LNCaP clone FGC (cell line): Measurements from ENCODE around the gene ADGRL3.

Experiments
- DNase-seq: peaks from one replicate; pipeline ENCODE4 v3.0.0-alpha.2; 2011; ENCODE audit warnings: low read depth
- H3K4me3 ChIP-seq: 2 replicates; pipeline ENCODE4 v1.5.1; 2011; ENCODE audit warnings: mild to moderate bottlenecking, low read depth, low read length, control low read depth
- CTCF ChIP-seq: IDR thresholded peaks from 2 replicates; pipeline ENCODE4 v1.5.1; 2012; ENCODE audit warnings: mild to moderate bottlenecking; ENCODE audit not compliant: control insufficient read depth, insufficient read depth; ENCODE audit errors: extremely low read depth

ADGRL3 gene

GRCh38 chr4:61445374-61446063 is 245.4 kb downstream of the ADGRL3 start:
- DNase-seq, result no peak
- TF ChIP-seq CTCF, result no peak
- H3K4me3 ChIP-seq, result no peak overlapping the region

GRCh38 chr4:61446941-61447340 is 246.8 kb downstream of the ADGRL3 start:
- TF ChIP-seq CTCF, result no peak
- H3K4me3 ChIP-seq, result no peak overlapping the region

GRCh38 chr4:61447918-61448317 is 247.8 kb downstream of the ADGRL3 start:
- no peak for TF ChIP-seq CTCF
- H3K4me3 ChIP-seq, result no peak overlapping the region
- DNase-seq, result no peak

More at GRCh38 chr4:61446941-61447340, 246.8 kb downstream of the ADGRL3 start:
- DNase-seq, result no peak

- H3K4me3 ChIP-seq, result no peak overlapping the region
- no peak for DNase-seq
- no peak for TF ChIP-seq CTCF
Observed at GRCh38 chr4:61451935-61452334, 251.8 kb downstream of the ADGRL3 start.

GRCh38 chr4:61461956-61462355 is 261.8 kb downstream of the ADGRL3 start:
- no peak for DNase-seq
- TF ChIP-seq CTCF, result no peak
- no peak overlapping the region for H3K4me3 ChIP-seq

- TF ChIP-seq CTCF, result no peak
- no peak for DNase-seq
- no peak overlapping the region for H3K4me3 ChIP-seq
Observed at GRCh38 chr4:61462451-61463326, 262.6 kb downstream of the ADGRL3 start.
